GM12872 (cell line): ENCODE measurements around the gene FNBP1.

Experiments
- TF ChIP-seq, protein P1 (sequence below): IDR thresholded peaks from 3 replicates; pipeline ENCODE4 v1.5.1; 2011; ENCODE audit warnings: low read depth, mild to moderate bottlenecking, low read length, moderate library complexity; ENCODE audit not compliant: insufficient read depth

Gene FNBP1

DNA sequence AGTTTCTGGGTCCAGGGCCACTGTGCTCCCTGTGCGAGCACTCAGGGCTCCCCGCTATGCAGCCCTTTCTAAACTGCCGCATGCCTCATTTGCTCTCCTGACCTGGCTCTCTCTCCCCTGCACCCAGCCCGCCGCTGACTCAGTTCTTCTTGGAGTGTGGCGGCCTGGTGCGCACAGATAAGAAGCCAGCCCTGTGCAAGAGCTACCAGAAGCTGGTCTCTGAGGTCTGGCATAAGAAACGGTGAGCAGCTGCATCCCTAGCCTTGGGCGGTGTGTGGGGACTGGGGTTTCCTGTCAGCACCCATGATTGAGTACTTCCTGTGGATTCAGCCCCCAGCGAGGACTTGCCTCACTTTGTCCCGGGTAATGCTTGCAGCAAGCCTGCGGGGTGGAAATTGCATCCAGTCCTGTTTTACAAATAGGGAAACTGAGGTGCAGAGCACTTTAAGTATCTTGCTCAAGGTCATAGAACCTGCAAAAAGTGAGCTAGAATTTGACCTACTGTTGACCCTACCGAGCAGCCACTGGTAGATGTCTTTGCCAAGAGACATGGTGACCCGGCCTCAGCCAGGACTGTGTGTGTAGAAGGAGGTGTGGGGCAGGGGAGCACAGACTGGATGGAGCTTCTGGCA, 179.8 kb downstream of the FNBP1 start:
- TF ChIP-seq, protein P1, sequence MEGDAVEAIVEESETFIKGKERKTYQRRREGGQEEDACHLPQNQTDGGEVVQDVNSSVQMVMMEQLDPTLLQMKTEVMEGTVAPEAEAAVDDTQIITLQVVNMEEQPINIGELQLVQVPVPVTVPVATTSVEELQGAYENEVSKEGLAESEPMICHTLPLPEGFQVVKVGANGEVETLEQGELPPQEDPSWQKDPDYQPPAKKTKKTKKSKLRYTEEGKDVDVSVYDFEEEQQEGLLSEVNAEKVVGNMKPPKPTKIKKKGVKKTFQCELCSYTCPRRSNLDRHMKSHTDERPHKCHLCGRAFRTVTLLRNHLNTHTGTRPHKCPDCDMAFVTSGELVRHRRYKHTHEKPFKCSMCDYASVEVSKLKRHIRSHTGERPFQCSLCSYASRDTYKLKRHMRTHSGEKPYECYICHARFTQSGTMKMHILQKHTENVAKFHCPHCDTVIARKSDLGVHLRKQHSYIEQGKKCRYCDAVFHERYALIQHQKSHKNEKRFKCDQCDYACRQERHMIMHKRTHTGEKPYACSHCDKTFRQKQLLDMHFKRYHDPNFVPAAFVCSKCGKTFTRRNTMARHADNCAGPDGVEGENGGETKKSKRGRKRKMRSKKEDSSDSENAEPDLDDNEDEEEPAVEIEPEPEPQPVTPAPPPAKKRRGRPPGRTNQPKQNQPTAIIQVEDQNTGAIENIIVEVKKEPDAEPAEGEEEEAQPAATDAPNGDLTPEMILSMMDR, result no peak

DNA sequence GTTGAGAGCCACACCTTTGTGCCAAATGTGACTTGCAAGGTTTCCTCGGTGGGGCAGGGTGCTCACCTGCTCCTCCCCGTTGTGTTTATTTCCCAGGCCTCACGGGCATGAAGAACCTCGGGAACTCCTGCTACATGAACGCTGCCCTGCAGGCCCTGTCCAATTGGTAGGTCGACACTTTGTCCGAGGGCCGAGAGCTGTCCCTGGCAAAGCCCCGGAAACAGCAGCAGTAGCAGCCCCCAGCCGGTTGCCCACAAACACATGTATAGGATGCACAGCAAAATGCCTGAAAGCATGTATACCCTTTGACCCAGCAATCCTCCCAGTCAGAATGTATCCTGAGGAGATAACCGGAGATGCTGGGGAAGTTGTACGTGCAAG, 181.6 kb downstream of the FNBP1 start:
- TF ChIP-seq, protein P1, result no peak

DNA sequence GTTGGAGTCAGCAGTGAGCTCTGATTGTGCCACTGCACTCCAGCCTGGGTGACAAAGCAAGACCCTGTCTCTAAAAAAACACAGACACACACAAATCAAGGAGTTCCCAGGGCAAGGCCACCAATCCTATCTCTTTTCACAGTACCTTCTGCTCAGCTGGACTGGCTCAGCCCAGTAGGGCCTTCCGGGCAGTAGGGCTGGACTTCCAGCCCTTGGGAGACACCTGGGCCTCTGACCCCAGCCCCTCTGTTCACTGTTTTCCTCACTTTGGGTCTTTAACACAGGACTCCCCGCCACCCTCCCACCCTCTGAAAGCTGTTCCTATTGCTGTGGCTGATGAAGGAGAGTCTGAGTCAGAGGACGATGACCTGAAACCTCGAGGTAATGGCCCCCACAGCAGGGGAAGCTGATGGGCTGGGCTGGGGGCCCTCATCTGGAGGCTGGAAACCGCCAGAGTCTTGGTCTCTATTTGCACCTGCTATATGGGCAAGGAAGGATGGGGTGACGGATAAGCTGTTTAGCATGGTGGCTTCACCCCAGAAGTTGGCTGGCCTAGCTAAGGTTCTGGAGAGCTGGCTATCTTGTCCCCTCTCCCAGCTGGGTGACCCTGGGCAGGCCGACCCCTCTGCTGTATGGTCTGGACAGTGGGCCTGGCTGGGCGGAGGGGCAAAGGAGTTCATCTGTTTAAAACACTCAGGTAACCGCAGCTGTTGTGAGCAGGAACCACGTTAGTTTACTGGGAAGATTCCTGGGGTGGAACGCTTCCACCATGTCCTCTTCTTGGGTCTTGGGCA, 182.1 kb downstream of the FNBP1 start:
- TF ChIP-seq, protein P1, result no peak

DNA sequence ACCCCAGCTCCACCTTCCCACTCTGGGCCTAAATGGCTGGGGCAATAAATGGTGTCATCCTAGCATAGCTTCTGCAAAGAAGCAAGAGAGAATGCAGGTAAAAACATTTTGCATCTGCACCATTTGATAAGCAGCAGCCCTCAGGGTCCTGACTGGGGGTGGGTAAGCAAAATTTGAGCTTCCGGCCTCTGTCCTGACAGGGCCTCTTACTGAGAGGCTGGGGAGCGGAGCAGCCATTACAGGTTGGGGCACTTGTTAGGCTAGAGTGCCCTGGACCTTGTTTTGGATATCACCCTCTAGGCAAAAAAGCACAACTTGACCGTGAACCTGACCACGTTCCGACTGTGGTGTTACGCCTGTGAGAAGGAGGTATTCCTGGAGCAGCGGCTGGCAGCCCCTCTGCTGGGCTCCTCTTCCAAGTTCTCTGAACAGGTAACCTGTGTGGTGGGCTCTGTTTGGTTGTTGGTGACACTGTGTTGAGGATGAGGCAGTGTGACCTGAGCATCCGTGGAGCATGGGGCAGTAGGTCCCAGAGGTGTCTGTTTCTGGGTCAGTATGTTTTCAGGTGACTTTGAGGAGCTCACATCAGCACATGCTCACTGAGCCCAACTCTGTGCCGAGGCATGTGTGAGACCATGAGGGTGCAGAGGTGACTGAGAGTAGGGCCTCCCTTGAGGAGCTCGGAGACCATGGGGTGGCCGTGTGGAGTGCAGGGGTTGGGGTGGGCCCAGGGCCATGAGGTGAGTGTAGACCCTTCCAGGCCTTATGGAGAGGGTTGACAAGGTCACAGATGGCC, 184.6 kb downstream of the FNBP1 start:
- TF ChIP-seq, protein P1, result no peak

DNA sequence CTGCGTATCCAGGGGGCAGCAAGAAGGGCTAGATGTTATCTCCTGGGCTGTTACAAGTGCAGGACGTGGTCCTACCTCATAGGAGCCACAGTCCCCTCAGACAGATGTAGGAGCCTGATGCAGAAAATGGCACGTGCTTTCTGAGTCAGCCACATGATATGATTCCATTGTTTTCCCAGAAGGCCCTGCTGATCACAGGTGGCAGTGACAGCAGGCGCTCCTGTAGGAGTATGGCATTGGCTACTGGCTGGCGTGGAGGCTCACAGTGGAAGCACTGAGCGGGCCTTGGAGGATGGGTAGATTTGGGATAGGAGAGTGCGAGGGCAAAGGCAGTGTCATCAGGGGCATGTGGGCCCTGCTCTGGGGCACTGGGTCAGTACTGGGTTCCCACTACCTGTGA, 185.8 kb downstream of the FNBP1 start:
- TF ChIP-seq, protein P1, result no peak

DNA sequence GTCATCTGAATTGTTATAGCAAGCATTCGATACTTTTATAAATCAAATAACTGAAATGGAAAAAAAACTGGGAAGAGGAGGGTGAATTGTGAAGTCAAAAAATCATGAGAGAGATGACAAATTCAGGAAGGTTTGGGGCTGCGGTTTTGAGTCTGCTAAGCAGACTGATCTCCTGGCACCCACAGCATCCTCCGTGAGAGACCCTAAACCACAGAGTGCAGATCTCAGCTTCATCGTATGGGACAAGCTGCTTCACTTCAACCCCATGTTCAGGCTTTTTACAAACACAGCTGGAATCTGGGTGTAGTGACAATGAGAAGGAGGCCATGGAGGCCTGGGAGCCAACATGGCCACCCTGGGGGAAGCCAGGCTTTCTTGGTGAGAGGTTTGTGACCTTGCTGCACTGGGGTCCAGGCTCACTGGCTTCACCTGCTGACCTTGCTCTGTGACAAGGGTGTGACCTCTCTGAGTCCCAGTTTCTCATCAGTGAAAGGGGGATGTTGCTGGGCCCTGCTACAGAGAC, 188.3 kb downstream of the FNBP1 start:
- TF ChIP-seq, protein P1, result no peak

DNA sequence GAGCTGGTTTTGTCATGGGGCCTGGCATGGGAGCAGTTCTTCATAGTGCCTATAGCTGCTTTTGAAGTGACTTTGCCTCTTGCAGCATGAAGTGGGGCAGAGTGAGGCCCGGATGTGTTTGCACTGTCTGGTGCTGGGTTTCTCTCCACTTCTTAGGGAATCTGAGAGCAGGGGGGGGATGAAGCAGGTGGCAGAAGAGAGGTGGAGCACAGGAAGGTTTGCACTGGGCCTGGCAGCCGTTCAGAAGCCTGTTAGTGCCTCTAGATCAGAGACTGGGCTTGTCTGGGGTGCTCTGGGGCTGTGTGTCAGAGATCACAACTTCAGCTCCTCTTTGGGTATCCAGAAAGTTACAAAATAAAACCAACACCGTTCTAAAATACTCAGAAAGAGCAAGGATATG, 189.4 kb downstream of the FNBP1 start:
- TF ChIP-seq, protein P1, result no peak
